Head of caudate nucleus (tissue), 42 donors: ENCODE data around the gene SSPN.

Experiments
- DNase-seq, 42 donors: peaks; one replicate each; pipeline versions ENCODE4 v3.0.0 to v3.0.0-alpha.2; 2020 to 2021; ENCODE audit warnings: mixed read lengths in 7 of 42
- intact Hi-C: fragments of 100-400 bp; cut with DNase I; formaldehyde crosslinking; loops from one replicate; pipeline ENCODE4 v1.15.0; 2022

Gene SSPN

DNA sequence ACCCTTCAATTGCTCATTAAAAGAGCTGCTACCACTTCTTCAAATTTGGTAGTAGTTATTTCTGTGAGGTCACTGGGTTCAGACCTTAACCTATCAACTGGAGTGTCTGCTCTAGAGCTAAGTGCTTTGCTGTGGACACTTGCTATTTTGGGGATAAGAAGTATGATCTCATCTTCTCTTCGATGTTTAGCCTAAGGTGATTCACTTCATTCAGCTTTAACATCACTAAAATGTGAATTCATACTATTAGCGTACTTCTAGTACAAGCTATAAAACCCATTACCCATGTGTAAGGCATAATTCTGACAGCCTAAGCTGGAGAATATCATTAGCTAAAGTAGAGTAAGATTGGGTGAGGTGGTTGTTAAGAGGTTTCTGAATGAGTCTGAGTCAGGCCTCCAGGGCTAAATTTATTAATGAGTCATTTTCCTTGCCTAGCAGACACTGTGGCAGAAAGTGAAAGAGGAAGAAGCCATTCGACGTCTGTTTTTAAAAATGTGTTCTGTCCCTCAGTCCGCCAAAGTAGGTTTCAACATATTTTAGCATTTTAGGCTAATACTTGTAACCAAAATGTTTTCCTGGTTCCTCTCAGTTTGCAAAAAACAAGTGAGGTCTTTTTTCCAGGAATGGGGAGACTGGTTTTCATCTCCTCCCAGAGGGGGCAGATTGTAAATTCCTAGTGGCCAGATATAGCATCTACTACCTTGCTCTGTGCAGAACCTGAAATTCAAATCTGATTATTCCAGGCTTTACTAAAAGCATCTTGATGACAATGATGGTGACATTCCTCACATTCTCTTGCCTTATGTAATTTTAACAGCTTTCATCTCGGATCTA, 103.6 kb downstream of the SSPN start:
- intact Hi-C loops: no loop called here
- peak in 7 of 42 donors; percentile 14 to 66 (median 39) for DNase-seq

DNA sequence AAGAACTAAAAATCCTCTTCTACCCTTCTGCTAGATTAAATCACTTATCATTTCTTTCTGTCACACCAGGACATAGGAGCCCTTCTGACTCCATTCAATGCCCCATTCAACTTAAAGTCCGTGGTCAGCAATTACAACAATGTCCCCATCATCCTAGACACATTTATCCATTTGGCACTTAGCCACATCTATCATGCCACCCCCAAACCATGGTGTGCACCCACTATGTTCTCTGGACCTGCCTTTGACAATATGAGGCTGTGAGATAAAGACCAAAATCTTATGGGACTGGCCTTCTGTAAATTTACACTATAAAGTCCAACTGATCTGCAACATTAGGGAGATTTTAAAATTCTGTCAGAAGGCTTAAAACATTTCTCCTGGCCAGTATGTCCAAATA, 104.4 kb downstream of the SSPN start:
- intact Hi-C loops: no loop called here
- DNase-seq: no peak
